Neuronal stem cell (in vitro differentiated cells): ENCODE data around the gene RIPOR2.

Experiments
- DNase-seq: peaks from one replicate; pipeline ENCODE4 v3.0.0-alpha.2; 2013; ENCODE audit warnings: low spot score
- H2AFZ ChIP-seq: one replicate; pipeline ENCODE4 v1.6.1; 2013; ENCODE audit warnings: mild to moderate bottlenecking, low read length, inconsistent platforms
- H2AK5ac ChIP-seq: 2 replicates; pipeline ENCODE4 v1.6.1; 2013; ENCODE audit warnings: low read depth, mild to moderate bottlenecking, inconsistent platforms, low read length, moderate library complexity, mixed read lengths
- H2BK120ac ChIP-seq: 2 replicates; pipeline ENCODE4 v1.6.1; 2013; ENCODE audit warnings: low read depth, mild to moderate bottlenecking, inconsistent platforms, low read length, moderate library complexity, mixed read lengths
- H2BK12ac ChIP-seq: one replicate; pipeline ENCODE4 v1.6.1; 2013; ENCODE audit warnings: low read length, inconsistent platforms
- H2BK15ac ChIP-seq: 2 replicates; pipeline ENCODE4 v1.6.1; 2013; ENCODE audit warnings: mild to moderate bottlenecking, low read length, inconsistent platforms, mixed read lengths
- H2BK5ac ChIP-seq: one replicate; pipeline ENCODE4 v1.6.1; 2013; ENCODE audit warnings: inconsistent platforms, mild to moderate bottlenecking, low read length, moderate library complexity
- H3K14ac ChIP-seq: one replicate; pipeline ENCODE4 v1.6.1; 2013; ENCODE audit warnings: low read length, inconsistent platforms
- H3K18ac ChIP-seq: 2 replicates; pipeline ENCODE4 v1.6.1; 2013; ENCODE audit warnings: low read length, inconsistent platforms
- H3K23ac ChIP-seq: 2 replicates; pipeline ENCODE4 v1.6.1; 2013; ENCODE audit warnings: low read depth, mild to moderate bottlenecking, mixed read lengths, low read length, inconsistent platforms; ENCODE audit not compliant: poor library complexity
- H3K27ac ChIP-seq: replicated peaks from 3 replicates; pipeline ENCODE4 v1.5.1; 2013; ENCODE audit warnings: low read length, inconsistent platforms
- H3K27me3 ChIP-seq, 3 experiments: 2 replicates each; pipeline ENCODE4 v1.6.1; 2013; ENCODE audit warnings: low read length in 3 of 3, mild to moderate bottlenecking in 2 of 3, inconsistent platforms in 1 of 3, low read depth in 1 of 3, mixed read lengths in 1 of 3, moderate library complexity in 1 of 3; ENCODE audit not compliant: control insufficient read depth in 3 of 3, insufficient read depth in 3 of 3
- H3K36me3 ChIP-seq, 2 donors: replicated peaks in 1 of 2; 2 replicates each; pipeline ENCODE4 v1.6.1; 2013; ENCODE audit warnings: low read length in 2 of 2; ENCODE audit not compliant: control insufficient read depth in 2 of 2, insufficient read depth in 2 of 2
- H3K4ac ChIP-seq: 2 replicates; pipeline ENCODE4 v1.6.1; 2013; ENCODE audit warnings: inconsistent platforms, mild to moderate bottlenecking, low read length, moderate library complexity
- H3K4me1 ChIP-seq, 2 donors: 1 replicate in 1 of 2; 2 replicates in 1 of 2; pipeline ENCODE4 v1.6.1; 2013; ENCODE audit warnings: low read length in 2 of 2, low read depth in 1 of 2; ENCODE audit not compliant: control insufficient read depth in 2 of 2, insufficient read depth in 1 of 2
- H3K4me2 ChIP-seq: one replicate; pipeline ENCODE4 v1.6.1; 2013; ENCODE audit warnings: mild to moderate bottlenecking, low read length, inconsistent platforms; ENCODE audit not compliant: insufficient read depth, poor library complexity, severe bottlenecking
- H3K4me3 ChIP-seq, 2 donors: 2 replicates each; pipeline ENCODE4 v1.5.1; 2013; ENCODE audit warnings: low read length in 2 of 2, mild to moderate bottlenecking in 2 of 2, inconsistent platforms in 1 of 2, moderate library complexity in 1 of 2
- H3K79me1 ChIP-seq: one replicate; pipeline ENCODE4 v1.6.1; 2013; ENCODE audit warnings: low read depth, mild to moderate bottlenecking, inconsistent platforms, low read length, moderate library complexity
- H3K9ac ChIP-seq: one replicate; pipeline ENCODE4 v1.6.1; 2013; ENCODE audit warnings: mild to moderate bottlenecking, low read depth, low read length, inconsistent platforms; ENCODE audit not compliant: poor library complexity
- H3K9me3 ChIP-seq, 2 donors: replicated peaks in 1 of 2; 2 replicates each; pipeline versions ENCODE3 to v1.6.1; 2013; ENCODE audit warnings: low read length in 2 of 2, mild to moderate bottlenecking in 2 of 2, inconsistent platforms in 1 of 2, low read depth in 1 of 2, mixed read lengths in 1 of 2, moderate library complexity in 1 of 2; ENCODE audit not compliant: control insufficient read depth in 2 of 2, insufficient read depth in 1 of 2
- H4K8ac ChIP-seq: one replicate; pipeline ENCODE4 v1.6.1; 2013; ENCODE audit warnings: low read depth, mild to moderate bottlenecking, inconsistent platforms, low read length, moderate library complexity
- H4K91ac ChIP-seq: one replicate; pipeline ENCODE4 v1.6.1; 2013; ENCODE audit warnings: low read length, low read depth, mild to moderate bottlenecking, inconsistent platforms; ENCODE audit not compliant: poor library complexity
- WGBS, 2 donors: extraction: QIAGEN DNeasy Blood & Tissue Kit; methylation state at CpG; one replicate each; pipeline ENCODE4 v1.1.7; 2013; ENCODE audit warnings: missing lambda C conversion rate in 2 of 2, mixed read lengths in 1 of 2; ENCODE audit not compliant: insufficient read length in 2 of 2, insufficient replicate concordance in 1 of 2; ENCODE audit errors: extremely low coverage in 2 of 2; 5-methylcytosine and 5-hydroxymethylcytosine counted together

The RIPOR2 gene

GRCh38 chr6:24836109-24836508 is 99.7 kb downstream of the RIPOR2 start:
- Histone ChIP-seq H2BK120ac (no peak overlapping the region), H3K4me2 (no peak overlapping the region), H4K91ac (no peak overlapping the region), H2BK15ac (no peak overlapping the region), H3K4me3 (no peak overlapping the region), H2BK5ac (no peak overlapping the region), H3K36me3 (peaks cover 0 to 32% of the 10 kb centered on the region in 2 donors), H2BK12ac (no peak overlapping the region), H3K79me1 (no peaks in the 10 kb centered on the region), H3K18ac (no peak overlapping the region), H2AK5ac (no peak overlapping the region), H3K27ac (no peak overlapping the region), H3K14ac (no peak overlapping the region), H3K4ac (no peak overlapping the region), H3K27me3 (no peaks in the 10 kb centered on the region), H3K23ac (no peak overlapping the region), H3K9ac (no peak overlapping the region), H4K8ac (no peak overlapping the region), H2AFZ (no peak overlapping the region), H3K4me1 (peaks cover 3 to 4% of the 10 kb centered on the region in 2 donors), H3K9me3 (no peaks in the 10 kb centered on the region)
- DNase-seq, result no peak
- no CpG with 5 or more reads among the region's 2 CpGs for WGBS, 2 donors

GRCh38 chr6:24833711-24834386 is 101.9 kb downstream of the RIPOR2 start:
- Histone ChIP-seq H3K14ac (no peak overlapping the region), H2BK120ac (no peak overlapping the region), H3K27me3 (no peaks in the 10 kb centered on the region), H2AK5ac (no peak overlapping the region), H4K91ac (no peak overlapping the region), H3K4me3 (no peak overlapping the region), H3K4ac (no peak overlapping the region), H2BK15ac (no peak overlapping the region), H4K8ac (no peak overlapping the region), H3K4me1 (peaks cover 3 to 4% of the 10 kb centered on the region in 2 donors), H3K27ac (no peak overlapping the region), H3K18ac (no peak overlapping the region), H2BK5ac (no peak overlapping the region), H3K4me2 (no peak overlapping the region), H3K23ac (no peak overlapping the region), H3K36me3 (peaks cover 0 to 32% of the 10 kb centered on the region in 2 donors), H2BK12ac (no peak overlapping the region), H3K79me1 (no peaks in the 10 kb centered on the region), H3K9me3 (no peaks in the 10 kb centered on the region), H2AFZ (no peak overlapping the region), H3K9ac (no peak overlapping the region)
- no peak for DNase-seq
- no CpG with 5 or more reads among the region's 4 CpGs for WGBS, 2 donors

GRCh38 chr6:24832794-24833193 is 103.0 kb downstream of the RIPOR2 start:
- no peak overlapping the region for H3K27ac ChIP-seq
- no peak overlapping the region for H2BK12ac ChIP-seq
- DNase-seq, result no peak
- H3K27me3 ChIP-seq, result no peaks in the 10 kb centered on the region
- no peak overlapping the region for H3K14ac ChIP-seq
- no peak overlapping the region for H4K91ac ChIP-seq
- no peak overlapping the region for H3K18ac ChIP-seq
- H3K4me1 ChIP-seq, result peaks cover 3 to 4% of the 10 kb centered on the region in 2 donors
- H2AFZ ChIP-seq, result no peak overlapping the region
- H3K9ac ChIP-seq, result no peak overlapping the region
- H2BK15ac ChIP-seq, result no peak overlapping the region
- H3K23ac ChIP-seq, result no peak overlapping the region
- H2BK5ac ChIP-seq, result no peak overlapping the region
- no peak overlapping the region for H3K4me2 ChIP-seq
- peaks cover 0 to 35% of the 10 kb centered on the region in 2 donors for H3K36me3 ChIP-seq
- no peak overlapping the region for H3K4me3 ChIP-seq
- H2AK5ac ChIP-seq, result no peak overlapping the region
- H3K9me3 ChIP-seq, result no peaks in the 10 kb centered on the region
- H2BK120ac ChIP-seq, result no peak overlapping the region
- H4K8ac ChIP-seq, result no peak overlapping the region
- H3K79me1 ChIP-seq, result no peaks in the 10 kb centered on the region
- no CpG with 5 or more reads among the region's 1 CpG for WGBS, 2 donors
- no peak overlapping the region for H3K4ac ChIP-seq

- no peak overlapping the region for H2BK5ac ChIP-seq
- no peak overlapping the region for H3K4me2 ChIP-seq
- no peak overlapping the region for H2AK5ac ChIP-seq
- DNase-seq, result no peak
- H3K9ac ChIP-seq, result no peak overlapping the region
- no peak overlapping the region for H2BK12ac ChIP-seq
- no peak overlapping the region for H2BK15ac ChIP-seq
- no peak overlapping the region for H3K27ac ChIP-seq
- H4K91ac ChIP-seq, result no peak overlapping the region
- no peak overlapping the region for H3K14ac ChIP-seq
- no peak overlapping the region for H3K4me3 ChIP-seq
- peaks cover 3 to 4% of the 10 kb centered on the region in 2 donors for H3K4me1 ChIP-seq
- peaks cover 0 to 41% of the 10 kb centered on the region in 2 donors for H3K36me3 ChIP-seq
- H3K79me1 ChIP-seq, result no peaks in the 10 kb centered on the region
- H3K4ac ChIP-seq, result no peak overlapping the region
- H3K9me3 ChIP-seq, result no peaks in the 10 kb centered on the region
- no peak overlapping the region for H2AFZ ChIP-seq
- no peak overlapping the region for H3K23ac ChIP-seq
- no peak overlapping the region for H3K18ac ChIP-seq
- H4K8ac ChIP-seq, result no peak overlapping the region
- WGBS, 2 donors, result no CpG with 5 or more reads among the region's 10 CpGs
- H2BK120ac ChIP-seq, result no peak overlapping the region
- H3K27me3 ChIP-seq, result no peaks in the 10 kb centered on the region
Observed at GRCh38 chr6:24831771-24832716, 103.7 kb downstream of the RIPOR2 start.
